Dermis blood vessel endothelial cell (primary cell): ENCODE data around the gene CEP83. TPM values are rescaled to one million over a fixed set of nuclear protein-coding genes. Genes with fewer than 3 reads are reported as not detected.
"Not testable (repeated sequence)": the region's sequence is repeated elsewhere in the genome, so short reads cannot be mapped to it uniquely, and the experiment has no call there.

Experiments used
- DNase-seq: peaks from one replicate; pipeline ENCODE4 v3.0.0; 2010
- total RNA-seq: library from RNA; depleted of rRNA; stranded (reverse); fragments of >200 nt; gene quantifications from 2 replicates; pipeline ENCODE4 v1.2.3, GENCODE V29; 2014

Gene CEP83
- total RNA-seq, 1 donor from 2014 or later: 8.2 TPM

GRCh38 chr12:94374124-94374523 is 85.5 kb downstream of the CEP83 start:
- DNase-seq: no peak

- no peak for DNase-seq
These were observed 87.2 kb downstream of the CEP83 start for GRCh38 chr12:94372461-94372860.

GRCh38 chr12:94362653-94363052 is 97.0 kb downstream of the CEP83 start:
- no peak for DNase-seq

- no peak for DNase-seq
These were observed 99.9 kb downstream of the CEP83 start for GRCh38 chr12:94359761-94360160.

GRCh38 chr12:94353130-94353529 is 106.5 kb downstream of the CEP83 start:
- DNase-seq: no peak

- DNase-seq: no peak
These were observed 119.1 kb downstream of the CEP83 start for GRCh38 chr12:94340573-94340972.

GRCh38 chr12:94338006-94338794 is 121.5 kb downstream of the CEP83 start:
- no peak for DNase-seq

- peak; percentile 35 for DNase-seq
These were observed 123.3 kb downstream of the CEP83 start for GRCh38 chr12:94336211-94336925.

- DNase-seq: no peak
These were observed 126.3 kb downstream of the CEP83 start for GRCh38 chr12:94333396-94333795.

- peak; percentile 25 for DNase-seq
These were observed 130.3 kb downstream of the CEP83 start for GRCh38 chr12:94329366-94329765.

GRCh38 chr12:94327809-94328208 is 131.9 kb downstream of the CEP83 start:
- no peak for DNase-seq

GRCh38 chr12:94326727-94327126 is 132.9 kb downstream of the CEP83 start:
- DNase-seq: no peak

GRCh38 chr12:94326234-94326633 is 133.4 kb downstream of the CEP83 start:
- no peak for DNase-seq

GRCh38 chr12:94322346-94322745 is 137.3 kb downstream of the CEP83 start:
- DNase-seq: no peak

- DNase-seq: no peak
These were observed 139.6 kb downstream of the CEP83 start for GRCh38 chr12:94320109-94320508.

GRCh38 chr12:94318181-94318580 is 141.5 kb downstream of the CEP83 start:
- no peak for DNase-seq

- not testable (repeated sequence) for DNase-seq
These were observed 143.1 kb downstream of the CEP83 start for GRCh38 chr12:94316600-94316999.

GRCh38 chr12:94312378-94312777 is 147.3 kb downstream of the CEP83 start:
- no peak for DNase-seq

- no peak for DNase-seq
These were observed 150.3 kb downstream of the CEP83 start for GRCh38 chr12:94309373-94309772.

- peak; percentile 50 for DNase-seq
These were observed 151.1 kb downstream of the CEP83 start for GRCh38 chr12:94308612-94309011.

GRCh38 chr12:94305130-94305957 is 154.3 kb downstream of the CEP83 start:
- no peak for DNase-seq

- no peak for DNase-seq
These were observed 155.1 kb downstream of the CEP83 start for GRCh38 chr12:94304566-94305061.

- DNase-seq: no peak
These were observed 155.7 kb downstream of the CEP83 start for GRCh38 chr12:94304012-94304411.
